ENCODE measurements around the gene MSLN.

DNA sequence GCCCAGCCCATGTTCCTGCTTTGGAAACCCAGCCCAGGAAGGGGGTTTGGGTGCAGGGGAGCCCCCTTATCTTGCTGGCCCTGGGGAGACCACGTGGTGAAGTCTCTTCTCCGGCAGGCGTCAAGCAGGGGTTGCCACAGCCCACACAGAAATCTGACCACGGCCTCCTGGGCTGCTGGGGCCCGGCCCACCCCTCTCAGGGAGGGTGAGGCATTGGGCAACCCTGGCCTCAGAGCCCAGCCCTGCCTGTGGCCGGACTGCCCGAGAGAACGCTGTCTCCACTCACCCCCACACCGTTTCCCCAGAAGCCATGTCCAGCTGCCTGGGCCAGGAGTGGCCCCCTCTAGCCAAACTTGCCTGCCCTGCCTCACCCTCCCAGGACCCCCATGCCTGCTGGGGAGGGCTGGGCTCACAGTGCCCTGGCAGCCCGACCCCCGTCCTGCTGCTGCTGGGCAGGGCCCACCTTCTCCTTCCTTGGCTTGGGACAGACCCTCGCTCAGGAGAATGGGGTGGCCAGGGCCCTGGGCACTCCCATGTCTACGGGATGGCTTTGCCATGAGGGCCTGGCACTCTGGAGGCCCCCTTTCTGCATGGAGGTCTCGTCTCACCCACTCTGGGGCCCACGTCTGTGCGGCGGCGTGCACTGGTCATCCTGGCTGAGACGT lies 20.9 kb downstream of the MSLN start:
- TF ChIP-seq, protein P1, sequence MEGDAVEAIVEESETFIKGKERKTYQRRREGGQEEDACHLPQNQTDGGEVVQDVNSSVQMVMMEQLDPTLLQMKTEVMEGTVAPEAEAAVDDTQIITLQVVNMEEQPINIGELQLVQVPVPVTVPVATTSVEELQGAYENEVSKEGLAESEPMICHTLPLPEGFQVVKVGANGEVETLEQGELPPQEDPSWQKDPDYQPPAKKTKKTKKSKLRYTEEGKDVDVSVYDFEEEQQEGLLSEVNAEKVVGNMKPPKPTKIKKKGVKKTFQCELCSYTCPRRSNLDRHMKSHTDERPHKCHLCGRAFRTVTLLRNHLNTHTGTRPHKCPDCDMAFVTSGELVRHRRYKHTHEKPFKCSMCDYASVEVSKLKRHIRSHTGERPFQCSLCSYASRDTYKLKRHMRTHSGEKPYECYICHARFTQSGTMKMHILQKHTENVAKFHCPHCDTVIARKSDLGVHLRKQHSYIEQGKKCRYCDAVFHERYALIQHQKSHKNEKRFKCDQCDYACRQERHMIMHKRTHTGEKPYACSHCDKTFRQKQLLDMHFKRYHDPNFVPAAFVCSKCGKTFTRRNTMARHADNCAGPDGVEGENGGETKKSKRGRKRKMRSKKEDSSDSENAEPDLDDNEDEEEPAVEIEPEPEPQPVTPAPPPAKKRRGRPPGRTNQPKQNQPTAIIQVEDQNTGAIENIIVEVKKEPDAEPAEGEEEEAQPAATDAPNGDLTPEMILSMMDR (IDR thresholded peaks at IDR 0.05), result no peak
- TF ChIP-seq POLR2A (IDR thresholded peaks at IDR 0.05), result no peak
